HepG2 (cell line): ENCODE measurements around the gene TNP2. TPM values are rescaled to one million over a fixed set of nuclear protein-coding genes. Genes with fewer than 3 reads are reported as not detected.

Source experiments
- ATRX ChIP-seq: sonication (generic); formaldehyde crosslinking; IDR thresholded peaks from 2 replicates; pipeline ENCODE4 v1.4.0; 2020; ENCODE audit warnings: missing genetic modification reagents, borderline replicate concordance
- CEBPZ ChIP-seq: IDR thresholded peaks from 2 replicates; pipeline ENCODE4 v1.6.1; 2012; ENCODE audit warnings: low read length, improper control_type of control experiment
- HMG20B ChIP-seq: conservative IDR thresholded peaks from 2 replicates; pipeline ENCODE4 v1.6.1; 2016; ENCODE audit warnings: missing genetic modification reagents, missing compliant biosample characterization
- HNF1B ChIP-seq: sonication (generic); formaldehyde crosslinking; IDR thresholded peaks from 2 replicates; pipeline ENCODE4 v1.5.1; 2020; ENCODE audit warnings: mild to moderate bottlenecking, moderate library complexity, missing genetic modification reagents
- JDP2 ChIP-seq: sonication (generic); formaldehyde crosslinking; IDR thresholded peaks from 2 replicates; pipeline ENCODE4 v1.8.1; 2022; ENCODE audit warnings: missing genetic modification reagents, borderline replicate concordance
- KMT2B ChIP-seq: IDR thresholded peaks from 2 replicates; pipeline ENCODE4 v1.6.1; 2016; ENCODE audit warnings: missing genetic modification reagents, missing compliant biosample characterization
- MXD4 ChIP-seq: IDR thresholded peaks from 2 replicates; pipeline ENCODE4 v1.6.1; 2016; ENCODE audit warnings: mild to moderate bottlenecking, missing biosample characterization, missing genetic modification reagents
- PAXIP1 ChIP-seq: sonication (generic); formaldehyde crosslinking; conservative IDR thresholded peaks from 2 replicates; pipeline ENCODE4 v1.4.0; 2020; ENCODE audit warnings: mild to moderate bottlenecking, missing genetic modification reagents, moderate library complexity
- SMC3 ChIP-seq: IDR thresholded peaks from 2 replicates; pipeline ENCODE4 v1.6.1; 2011; ENCODE audit warnings: low read length, improper control_type of control experiment
- SNAI1 ChIP-seq: sonication (generic); formaldehyde crosslinking; IDR thresholded peaks from 2 replicates; pipeline ENCODE4 v1.5.0; 2020; ENCODE audit warnings: mild to moderate bottlenecking, missing genetic modification reagents, borderline replicate concordance
- ZFX ChIP-seq: sonication (generic); formaldehyde crosslinking; IDR thresholded peaks from 2 replicates; pipeline ENCODE4 v1.4.0; 2020; ENCODE audit warnings: mild to moderate bottlenecking, low read depth, missing genetic modification reagents, moderate library complexity
- ZHX2 ChIP-seq, 2 experiments: sonication (generic) in 1 of 2; formaldehyde crosslinking in 1 of 2; IDR thresholded peaks; 2 replicates each; pipeline versions ENCODE4 v1.6.1 to v1.9.0; 2014 to 2022; ENCODE audit warnings: antibody characterized with exemption in 1 of 2, borderline replicate concordance in 1 of 2, inconsistent platforms in 1 of 2, low read depth in 1 of 2, missing genetic modification reagents in 1 of 2
- ZNF773 ChIP-seq: sonication (generic); formaldehyde crosslinking; IDR thresholded peaks from 2 replicates; pipeline ENCODE4 v1.4.0; 2020; ENCODE audit warnings: missing genetic modification reagents, borderline replicate concordance
- polyA plus RNA-seq, 8 experiments: library from polyadenylated mRNA; depleted of rRNA in 3 of 8; stranded (reverse) in 7 of 8; unstranded in 1 of 8; fragments of >200 nt; fragmentation: Illumina TruSeq in 4 of 8; extraction: Trizol in 4 of 8; gene quantifications; 2 replicates each; pipeline versions ENCODE4 v1.2.1 to v1.2.3, GENCODE V29; 2011 to 2016; ENCODE audit warnings: low read depth in 4 of 8, missing spikeins in 1 of 8, mixed read lengths in 1 of 8; ENCODE audit not compliant: insufficient read depth in 1 of 8
- total RNA-seq, 5 experiments: library from RNA; depleted of rRNA; stranded (reverse); fragments of >200 nt; fragmentation: Illumina TruSeq; extraction: Trizol; gene quantifications; 2 replicates each; pipeline ENCODE4 v1.2.3, GENCODE V29; 2016; ENCODE audit warnings: low read depth in 1 of 5

The TNP2 gene
- total and polyA plus RNA-seq, 2 of the 13 experiments (the other 11 are each of a cell fraction or from before 2014, with no cell fraction given) = not detected

- TF ChIP-seq PAXIP1 (peak; percentile 69; the same call in 1 of the 2 replicates), SNAI1 (CRISPR knock-in tag) (no peak), ZNF773 (CRISPR knock-in tag) (no peak), HNF1B (peak; percentile 69), SMC3 (peak; percentile 84), MXD4 (no peak), ATRX (CRISPR knock-in tag) (no peak), ZHX2 (IDR thresholded peaks at IDR 0.05; ENCODE audit: low read depth) (0 out of 2 replicates have a peak, but pooled peaks have one; percentile 29), ZHX2 (CRISPR knock-in tag; IDR thresholded peaks at IDR 0.05; ENCODE audit: borderline replicate concordance) (no peak; the same call in 1 of the 2 replicates), CEBPZ (no peak), KMT2B (CRISPR knock-in tag) (no peak), HMG20B (CRISPR knock-in tag) (no peak), JDP2 (CRISPR knock-in tag) (no peak), ZFX (peak; percentile 53)
Observed at GRCh38 chr16:11257131-11257938, 11.8 kb downstream of the TNP2 start (continued).
